GM23248 (cell line): ENCODE measurements around the gene RETREG1.

Experiments used
- EZH2 ChIP-seq: fragments of 200-600 bp; sonication (generic); IDR thresholded peaks from 2 replicates; pipeline ENCODE4 v1.6.1; 2018; ENCODE audit warnings: antibody characterized with exemption, mild to moderate bottlenecking; ENCODE audit not compliant: insufficient read depth, poor library complexity, severe bottlenecking
- EZH2phosphoT487 ChIP-seq: fragments of 200-600 bp; sonication (generic); IDR thresholded peaks from 2 replicates; pipeline ENCODE4 v1.6.1; 2018; ENCODE audit warnings: antibody characterized with exemption, moderate library complexity, mild to moderate bottlenecking, low read depth; ENCODE audit not compliant: insufficient read depth

GRCh38 chr5:16592255-16592654 is 24.5 kb downstream of the RETREG1 start:
- TF ChIP-seq EZH2phosphoT487 (no peak), EZH2 (no peak)
